ENCODE results near the gene WDR45B.

The WDR45B gene

GRCh38 chr17:82623707-82624106, 24.5 kb downstream of the WDR45B start:
- peak; percentile 86 for DNase-seq

GRCh38 chr17:82619641-82620040, 28.6 kb downstream of the WDR45B start:
- DNase-seq: no peak

- DNase-seq: no peak
Measured at GRCh38 chr17:82619211-82619610, 29.0 kb downstream of the WDR45B start.

DNA sequence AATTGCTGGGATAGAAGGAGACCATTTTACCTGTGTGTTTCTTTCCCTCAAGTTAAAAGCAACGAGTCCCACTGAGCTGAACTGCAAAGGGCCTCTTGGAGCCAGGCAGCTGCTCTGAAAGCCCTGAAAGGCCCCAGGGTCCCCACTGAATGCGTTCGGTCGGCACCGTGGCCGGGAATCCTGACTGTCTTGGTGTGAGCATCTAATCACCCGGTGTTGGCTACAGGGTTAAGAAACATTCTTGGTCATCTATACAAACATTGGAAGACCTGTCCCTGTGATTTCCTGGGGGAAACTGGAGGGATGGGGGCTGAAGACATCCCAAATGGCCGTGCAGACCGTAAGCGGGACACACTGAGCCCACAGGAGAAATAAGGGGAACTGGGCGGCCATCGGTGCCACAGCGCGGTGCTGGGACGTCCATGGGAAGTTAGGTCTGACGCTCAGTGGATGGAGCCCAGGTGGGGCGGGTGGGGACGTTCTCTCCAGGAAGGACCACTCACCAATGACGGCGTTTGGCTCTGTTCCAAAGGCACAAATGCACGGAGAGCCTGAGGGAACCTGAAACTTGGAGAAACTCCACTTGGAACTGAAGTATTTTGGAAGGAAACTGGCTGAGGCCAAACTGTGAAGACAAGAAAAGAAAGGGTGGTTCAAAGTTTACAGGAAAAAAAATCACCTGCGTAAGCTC, 32.1 kb downstream of the WDR45B start:
- no peak for DNase-seq

DNA sequence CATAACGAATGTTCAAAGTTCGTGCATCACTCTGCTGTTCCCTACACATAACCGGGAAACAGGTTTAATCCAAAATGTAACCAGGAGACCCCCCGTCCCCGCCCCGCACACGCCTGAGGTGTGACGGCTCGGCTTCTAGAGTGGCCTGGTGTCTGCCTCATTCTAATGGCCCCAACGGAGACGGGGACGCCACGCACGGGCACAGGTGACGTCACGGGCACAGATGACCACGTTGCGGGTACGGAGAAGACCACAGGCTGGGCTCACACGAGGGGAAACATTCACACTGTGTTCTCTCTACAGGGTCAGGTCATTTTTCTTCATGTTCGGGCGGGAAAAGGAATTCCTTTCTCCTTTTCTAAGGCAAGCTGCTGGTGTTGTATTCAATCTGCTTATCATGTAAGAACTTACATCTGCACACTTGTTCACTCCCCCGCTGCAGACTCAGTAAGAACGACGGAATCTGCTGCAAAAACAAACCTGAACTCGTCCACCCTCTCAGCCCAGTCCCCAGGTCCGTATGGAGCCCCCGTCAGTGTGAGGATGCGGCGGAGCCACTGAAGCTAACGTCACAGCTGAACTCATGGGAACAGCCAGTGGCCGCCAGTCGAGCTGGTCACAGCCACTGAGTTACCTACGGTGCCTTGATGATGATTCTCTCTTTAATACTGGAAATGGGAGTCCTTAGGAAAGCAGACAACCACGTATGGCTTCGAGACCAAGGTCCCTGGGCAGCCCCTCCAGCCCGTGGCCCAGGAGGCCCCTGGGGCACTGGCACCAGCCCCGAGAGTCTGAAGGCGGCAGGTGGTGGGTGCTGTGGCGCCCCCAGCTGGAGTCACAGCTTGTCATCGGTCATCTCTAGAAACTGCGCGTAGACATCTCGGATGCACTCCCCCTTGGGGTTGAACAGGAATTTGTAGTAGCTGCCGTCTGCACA, 32.9 kb downstream of the WDR45B start:
- DNase-seq: no peak

GRCh38 chr17:82614095-82614631, 34.1 kb downstream of the WDR45B start:
- no peak for DNase-seq

DNA sequence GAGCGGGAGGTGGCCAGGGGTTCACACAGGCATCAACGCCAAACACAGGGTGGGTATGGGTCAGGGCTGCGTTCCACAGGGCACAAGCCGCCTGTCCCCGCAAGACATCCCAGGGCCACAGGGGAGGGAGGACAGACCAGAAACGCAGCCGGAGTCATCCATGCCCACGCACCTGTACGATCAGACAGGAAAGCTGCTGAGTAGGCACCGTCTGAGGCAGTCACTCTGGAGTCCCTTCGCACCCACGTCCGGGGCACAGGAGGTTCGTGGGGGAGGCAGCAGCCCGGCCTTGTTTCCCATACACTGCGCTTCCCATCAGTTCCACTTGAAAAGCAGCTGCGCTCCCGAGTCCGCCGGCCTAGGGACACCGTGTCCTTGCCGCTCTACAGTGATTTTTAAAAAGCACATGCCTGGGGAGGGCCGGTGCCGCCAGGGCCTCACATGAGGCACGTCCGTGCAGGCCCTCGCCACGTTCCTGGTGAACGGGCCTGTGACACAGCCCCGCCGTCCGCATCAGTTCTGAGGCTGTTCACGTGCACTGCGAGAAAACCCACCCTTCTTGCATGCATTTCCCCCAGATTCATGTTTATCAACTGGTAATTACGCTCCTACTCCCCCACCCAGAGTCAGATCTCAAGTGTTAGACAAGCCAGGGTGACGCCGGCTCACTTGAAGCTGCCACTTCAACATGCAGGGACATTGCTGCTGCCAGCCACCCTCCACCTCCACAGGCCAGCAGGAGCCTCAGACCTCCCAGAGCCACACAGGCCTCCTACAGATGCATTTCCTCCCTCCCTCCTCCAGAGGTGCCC, 34.8 kb downstream of the WDR45B start:
- peak in 1 of 2 experiments; percentile 21 for DNase-seq

GRCh38 chr17:82611140-82612058, 36.8 kb downstream of the WDR45B start:
- no peak for DNase-seq

GRCh38 chr17:82609655-82610054, 38.6 kb downstream of the WDR45B start:
- DNase-seq: no peak

GRCh38 chr17:82608816-82609215, 39.4 kb downstream of the WDR45B start:
- no peak for DNase-seq

GRCh38 chr17:82605939-82606600, 42.2 kb downstream of the WDR45B start:
- no peak for DNase-seq

- no peak for DNase-seq
Measured at GRCh38 chr17:82604532-82604931, 43.7 kb downstream of the WDR45B start.

GRCh38 chr17:82603981-82604448, 44.2 kb downstream of the WDR45B start:
- DNase-seq: no peak

- DNase-seq: no peak
Measured at GRCh38 chr17:82602986-82603710, 45.1 kb downstream of the WDR45B start.

DNA sequence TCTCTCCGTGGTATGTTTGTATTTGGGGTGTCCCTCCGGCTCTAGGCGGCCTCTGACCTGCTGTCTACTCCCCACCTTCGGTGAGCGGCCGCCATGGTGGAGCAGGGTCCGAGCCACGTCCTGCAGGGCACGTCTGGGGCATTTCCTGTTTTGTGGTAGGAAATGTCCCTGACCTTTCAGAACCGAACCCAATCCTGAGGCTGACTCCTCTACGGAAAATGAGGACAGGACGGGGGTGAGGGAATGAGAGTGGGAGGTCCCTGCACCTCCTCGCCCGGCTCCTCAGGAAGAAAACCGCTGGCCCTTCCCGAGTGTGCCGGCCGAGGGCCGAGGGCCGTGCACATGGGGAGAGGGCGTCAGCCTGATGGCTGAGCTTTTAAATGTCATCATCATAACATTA, 45.8 kb downstream of the WDR45B start:
- DNase-seq: no peak

- DNase-seq: no peak
Measured at GRCh38 chr17:82601447-82602000, 46.7 kb downstream of the WDR45B start.

GRCh38 chr17:82600731-82601446, 47.4 kb downstream of the WDR45B start:
- DNase-seq: no peak

DNA sequence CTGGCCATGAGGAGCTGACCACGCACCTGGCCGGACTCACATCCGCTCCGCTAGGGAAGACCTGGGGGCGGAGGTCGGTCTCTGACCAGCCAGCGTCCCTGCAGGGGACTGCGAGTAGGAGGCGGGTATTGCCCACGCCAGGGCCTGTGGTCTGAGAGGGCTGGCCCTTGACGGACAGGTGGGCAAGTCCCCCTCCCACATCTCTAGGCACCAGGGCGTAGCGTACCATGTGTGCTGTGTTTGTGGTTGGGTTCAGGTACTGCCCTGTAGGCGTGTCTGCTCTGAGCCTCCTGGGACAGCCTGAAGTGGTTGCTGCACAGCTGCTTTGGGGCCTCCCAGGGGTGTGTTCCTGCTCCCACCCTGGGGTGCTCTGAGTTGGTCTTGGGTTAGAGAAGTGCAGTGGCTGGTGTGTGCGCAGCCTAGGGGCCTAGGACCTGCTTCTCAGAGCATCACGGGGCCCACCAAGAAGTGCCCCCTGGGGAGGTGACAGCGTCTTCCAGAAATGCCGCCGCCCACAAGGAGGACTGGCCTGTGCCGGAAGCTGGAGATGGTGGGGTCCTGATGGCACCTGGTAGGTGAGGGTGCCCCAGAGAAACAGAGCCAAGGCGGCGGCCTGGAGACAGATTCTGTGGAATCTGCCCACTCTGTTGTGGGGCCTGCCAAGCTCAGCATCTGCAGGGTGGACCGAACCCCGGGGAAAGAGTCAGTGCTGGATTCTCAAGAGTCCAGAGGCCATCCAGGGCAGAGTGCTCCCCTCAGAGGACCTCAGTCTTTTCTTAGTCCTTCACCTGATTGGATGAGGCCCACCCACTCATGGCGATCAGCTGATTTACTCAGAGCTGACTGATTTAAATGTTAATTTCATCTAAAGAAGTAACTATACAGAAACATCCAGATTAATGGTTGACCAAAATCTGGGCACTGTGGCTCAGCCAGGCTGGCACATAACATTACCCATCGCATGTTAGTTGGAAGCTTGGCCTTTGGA, 48.3 kb downstream of the WDR45B start:
- DNase-seq: no peak
